Esophagus squamous epithelium (tissue), 5 donors: ENCODE results near the gene ANTXR2. TPM values are rescaled to one million over a fixed set of nuclear protein-coding genes. Genes with fewer than 3 reads are reported as not detected.
"Not testable (repeated sequence)": the region's sequence is repeated elsewhere in the genome, so short reads cannot be mapped to it uniquely, and the experiment has no call there.

Experiments used
- DNase-seq: peaks from one replicate; lab custom pipeline; 2025; lab: John Stamatoyannopoulos, UW
- H3K27ac ChIP-seq, 4 donors: fragments of 200-600 bp; sonication (generic); one replicate each; pipeline ENCODE4 v1.5.1; 2016 to 2019; ENCODE audit warnings: mild to moderate bottlenecking in 1 of 4
- H3K27me3 ChIP-seq, 4 donors: fragments of 200-600 bp; sonication (generic); 1 replicate in 3 of 4; 2 replicates in 1 of 4; pipeline versions ENCODE4 v1.5.1 to v1.6.0; 2017 to 2021; ENCODE audit warnings: antibody characterized with exemption in 1 of 4
- H3K36me3 ChIP-seq, 3 donors: fragments of 200-600 bp; sonication (generic); one replicate each; pipeline ENCODE4 v1.5.1; 2016 to 2019
- H3K4me1 ChIP-seq, 3 donors: fragments of 200-600 bp; sonication (generic); one replicate each; pipeline ENCODE4 v1.5.1; 2017 to 2019
- H3K4me3 ChIP-seq, 4 donors: fragments of 200-600 bp; sonication (generic); 1 replicate in 3 of 4; 2 replicates in 1 of 4; pipeline ENCODE4 v1.5.1; 2016 to 2019; ENCODE audit warnings: mild to moderate bottlenecking in 2 of 4, moderate library complexity in 1 of 4
- H3K9me3 ChIP-seq, 3 donors: fragments of 200-600 bp; sonication (generic); one replicate each; pipeline ENCODE4 v1.5.1; 2016 to 2019
- POLR2A ChIP-seq, 4 donors: fragments of 450-650 bp; IDR thresholded peaks; one replicate each; pipeline ENCODE4 v1.6.1; 2017; ENCODE audit warnings: antibody characterized with exemption in 4 of 4, mild to moderate bottlenecking in 4 of 4, moderate library complexity in 3 of 4
- WGBS, 2 donors: methylation state at CpG; one replicate each; pipeline ENCODE4 v1.1.5; 2018; 5-methylcytosine and 5-hydroxymethylcytosine counted together
- intact Hi-C: fragments of 100-400 bp; cut with DNase I; formaldehyde crosslinking; loops from one replicate; pipeline ENCODE4 v1.15.0; 2022
- total RNA-seq, 4 donors: library from RNA; depleted of rRNA; stranded (reverse); fragments of >200 nt; gene quantifications; one replicate each; pipeline ENCODE4 v1.1.0, GENCODE V29; 2016
- TF ChIP-seq, protein P1 (sequence below), 6 experiments: fragments of 450-650 bp in 4 of 6; fragments of 200-600 bp in 2 of 6; sonication (generic) in 2 of 6; IDR thresholded peaks; one replicate each; pipeline ENCODE4 v1.5.1; 2016 to 2019; ENCODE audit warnings: antibody characterized with exemption in 6 of 6, mild to moderate bottlenecking in 4 of 6, moderate library complexity in 4 of 6
- donor health status: DM: yes; HTN: yes; CAD: no.

ANTXR2 gene
- total RNA-seq: 10 to 100 TPM in 2 of 4 donors, 1 to 10 TPM in 2; 1.6 to 60.3 (median 21.5) TPM

DNA sequence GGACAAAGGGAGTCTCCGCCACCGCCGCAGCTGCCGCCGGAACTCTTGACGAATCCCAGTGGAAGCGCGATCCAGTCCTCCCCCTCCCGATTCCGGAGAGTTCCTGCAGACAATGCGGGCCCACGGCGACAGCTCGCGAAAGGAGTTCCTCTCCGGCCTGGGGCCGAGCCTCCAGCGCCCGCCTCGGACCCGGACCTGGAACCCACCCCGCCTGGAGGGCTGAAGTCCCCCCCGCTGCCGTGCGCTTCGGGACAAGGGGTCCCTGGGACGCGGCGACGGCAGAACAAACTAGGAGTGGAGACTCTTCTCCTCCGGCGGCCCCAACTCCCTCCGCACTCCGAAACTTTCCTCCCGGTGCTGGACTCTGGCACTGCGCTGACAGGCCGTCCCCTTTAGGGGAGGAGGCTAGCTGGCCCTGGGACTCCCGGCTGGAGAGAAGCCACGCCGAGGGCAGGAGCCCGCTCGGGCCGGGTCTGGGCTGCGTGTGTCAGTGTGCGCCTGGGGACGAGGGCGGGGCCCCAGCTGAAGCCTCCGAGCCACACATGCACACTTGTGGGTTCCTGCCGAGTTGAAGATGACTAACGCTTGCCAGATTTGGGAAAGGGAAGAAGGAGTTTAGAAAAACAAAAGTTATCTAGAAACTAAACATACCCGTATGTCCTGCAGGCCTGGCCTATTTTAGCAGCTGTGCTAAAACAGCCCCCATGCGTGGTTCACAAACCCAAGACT is at the start of gene ANTXR2:
Gene ANTXR2 (minus strand): TSS at position 486 of the 729 bp plus-strand sequence. CDS start 669 bp downstream, outside the sequence.
- intact Hi-C loops: no loop called here
- peak within 1 kb of the TSS; percentile 82 to 94 (median 92) for H3K27ac ChIP-seq

DNA sequence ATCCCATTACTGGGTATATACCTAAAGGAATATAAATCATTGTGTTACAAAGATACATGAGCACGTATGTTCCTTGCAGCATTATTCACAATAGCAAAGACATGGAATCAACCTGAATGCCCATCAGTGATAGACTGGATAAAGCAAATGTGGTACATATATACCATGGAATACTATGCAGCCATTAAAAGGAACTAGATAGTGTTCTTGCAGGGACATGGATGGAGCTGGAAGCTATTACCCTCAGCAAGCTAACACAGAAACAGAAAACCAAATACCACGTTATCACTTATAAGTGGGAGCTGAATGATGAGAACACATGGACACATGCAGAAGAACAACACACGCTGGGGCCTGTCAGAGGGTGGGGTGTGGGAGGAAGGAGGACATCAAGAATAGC is 48.8 kb upstream of the ANTXR2 start:
- H3K27ac ChIP-seq, H3K27me3 ChIP-seq, intact Hi-C loops, H3K4me1 ChIP-seq, H3K4me3 ChIP-seq, H3K36me3 ChIP-seq, DNase-seq, H3K9me3 ChIP-seq: not testable (repeated sequence)
- WGBS, 2 donors: 80 to 90% methylated on average over 3 of the region's 3 CpGs

More for the DNA sequence above, at the start of gene ANTXR2:
- H3K4me1 ChIP-seq: peaks cover 6 to 37% (median 11%) of the 10 kb centered on the region in 3 donors
- H3K27me3 ChIP-seq: peaks cover 0 to 8% (median 0%) of the 10 kb centered on the region in 4 donors
- H3K36me3 ChIP-seq: peaks cover 0 to 8% (median 0%) of the 10 kb centered on the region in 3 donors
- H3K9me3 ChIP-seq: no peaks in the 10 kb centered on the region
- H3K4me3 ChIP-seq: peak within 1 kb of the TSS; percentile 68 to 89 (median 73)
- 0% methylated on average over 11 to 20 of the region's 52 CpGs for WGBS, 2 donors
- TF ChIP-seq, protein P1, sequence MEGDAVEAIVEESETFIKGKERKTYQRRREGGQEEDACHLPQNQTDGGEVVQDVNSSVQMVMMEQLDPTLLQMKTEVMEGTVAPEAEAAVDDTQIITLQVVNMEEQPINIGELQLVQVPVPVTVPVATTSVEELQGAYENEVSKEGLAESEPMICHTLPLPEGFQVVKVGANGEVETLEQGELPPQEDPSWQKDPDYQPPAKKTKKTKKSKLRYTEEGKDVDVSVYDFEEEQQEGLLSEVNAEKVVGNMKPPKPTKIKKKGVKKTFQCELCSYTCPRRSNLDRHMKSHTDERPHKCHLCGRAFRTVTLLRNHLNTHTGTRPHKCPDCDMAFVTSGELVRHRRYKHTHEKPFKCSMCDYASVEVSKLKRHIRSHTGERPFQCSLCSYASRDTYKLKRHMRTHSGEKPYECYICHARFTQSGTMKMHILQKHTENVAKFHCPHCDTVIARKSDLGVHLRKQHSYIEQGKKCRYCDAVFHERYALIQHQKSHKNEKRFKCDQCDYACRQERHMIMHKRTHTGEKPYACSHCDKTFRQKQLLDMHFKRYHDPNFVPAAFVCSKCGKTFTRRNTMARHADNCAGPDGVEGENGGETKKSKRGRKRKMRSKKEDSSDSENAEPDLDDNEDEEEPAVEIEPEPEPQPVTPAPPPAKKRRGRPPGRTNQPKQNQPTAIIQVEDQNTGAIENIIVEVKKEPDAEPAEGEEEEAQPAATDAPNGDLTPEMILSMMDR (IDR thresholded peaks at IDR 0.05): peak in 2 of 6 experiments; percentile 8 to 11
- TF ChIP-seq POLR2A (IDR thresholded peaks at IDR 0.05): peak in 2 of 4 donors; percentile 67 to 69
- peak; percentile 33 for DNase-seq

DNA sequence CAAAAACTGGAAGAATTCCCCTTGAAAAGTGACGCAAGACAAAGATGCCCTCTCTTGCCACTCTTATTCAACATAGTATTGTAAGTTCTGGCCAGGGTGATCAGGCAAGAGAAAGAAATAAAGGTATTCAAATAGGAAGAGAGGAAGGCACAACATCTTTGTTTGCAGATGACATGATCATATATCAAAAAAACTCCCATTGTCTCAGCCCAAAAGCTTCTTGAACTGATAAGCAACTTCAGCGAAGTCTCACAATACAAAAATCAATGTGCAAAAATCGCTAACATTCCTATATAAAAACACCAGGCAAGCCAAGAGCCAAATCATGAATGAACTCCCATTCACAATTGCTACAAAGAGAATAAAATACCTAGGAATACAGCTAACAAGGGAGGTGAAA is 46.6 kb upstream of the ANTXR2 start:
- H3K27ac ChIP-seq, H3K9me3 ChIP-seq, H3K4me1 ChIP-seq, intact Hi-C loops, DNase-seq, H3K4me3 ChIP-seq, H3K27me3 ChIP-seq, H3K36me3 ChIP-seq: not testable (repeated sequence)
- WGBS, 2 donors: 70 to 86% methylated on average over 3 of the region's 3 CpGs

DNA sequence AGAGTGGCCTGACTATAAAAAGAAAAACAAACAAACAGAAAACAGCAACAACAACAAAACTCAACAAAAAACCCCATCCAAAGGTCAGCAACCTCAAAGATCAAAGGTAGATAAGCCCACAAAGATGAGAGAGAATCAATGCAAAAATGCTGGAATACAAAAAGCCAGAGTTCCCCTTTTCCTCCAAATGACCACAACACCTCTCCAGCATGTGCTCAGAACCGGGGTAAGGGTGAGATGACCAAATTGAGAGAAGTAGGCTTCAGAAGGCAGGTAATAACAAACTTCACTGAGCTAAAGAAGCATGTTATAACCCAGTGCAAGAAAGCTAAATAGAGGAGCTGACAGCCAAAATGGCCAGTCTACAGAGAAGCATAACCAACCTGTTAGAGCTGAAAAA is 43.5 kb upstream of the ANTXR2 start:
- Histone ChIP-seq H3K27ac (no peak overlapping the region), H3K36me3 (no peaks in the 10 kb centered on the region), H3K27me3 (no peaks in the 10 kb centered on the region), H3K4me3 (no peak overlapping the region), H3K9me3 (no peaks in the 10 kb centered on the region), H3K4me1 (no peaks in the 10 kb centered on the region)
- no peak for DNase-seq
- 38 to 43% methylated on average over 1 of the region's 1 CpG for WGBS, 2 donors
- intact Hi-C loops: no loop called here
- TF ChIP-seq, protein P1 (IDR thresholded peaks at IDR 0.05): no peak
- no peak for TF ChIP-seq POLR2A (IDR thresholded peaks at IDR 0.05)

DNA sequence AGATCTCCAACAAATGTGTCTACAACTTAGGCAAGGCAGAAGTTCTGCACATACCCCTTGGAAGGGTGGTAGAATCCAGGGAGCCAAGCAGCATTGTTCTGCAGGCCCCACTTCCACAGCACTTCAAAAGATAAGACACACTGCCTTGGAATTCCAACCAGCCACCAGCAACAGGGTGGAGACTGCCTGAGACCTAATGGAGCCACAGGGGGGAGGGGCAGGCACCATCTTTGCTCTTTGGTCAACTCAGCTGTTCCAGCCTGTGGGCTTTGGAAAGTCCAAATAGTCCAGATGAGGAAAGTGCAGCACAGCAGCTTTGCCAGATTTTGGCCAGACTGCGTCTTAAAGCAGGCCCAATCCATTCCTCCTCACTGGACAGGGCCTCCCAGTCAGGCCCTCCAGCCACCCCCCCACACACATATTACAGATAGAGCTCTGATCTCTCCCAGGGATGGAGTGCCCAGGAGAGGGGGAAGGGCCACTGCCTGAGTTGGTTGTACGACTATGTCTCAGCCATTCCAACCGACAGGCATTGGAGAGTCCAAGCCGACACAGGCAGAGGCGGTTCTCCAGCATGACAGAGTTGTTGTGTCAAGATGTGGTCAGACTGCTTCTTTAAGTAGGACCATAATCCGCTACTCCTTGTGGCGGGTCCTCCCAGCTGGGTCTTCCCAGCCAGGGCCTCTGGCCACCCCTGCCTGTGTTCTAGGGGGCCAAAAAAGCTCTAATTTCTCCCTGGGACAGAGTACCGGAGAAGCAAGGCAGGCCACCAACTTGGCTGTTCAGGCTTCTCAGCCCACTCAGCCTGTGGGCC is 42.5 kb upstream of the ANTXR2 start:
- H3K27me3 ChIP-seq: no peaks in the 10 kb centered on the region
- intact Hi-C loops: no loop called here
- DNase-seq: no peak
- no peak overlapping the region for H3K27ac ChIP-seq
- no peak overlapping the region for H3K4me3 ChIP-seq
- H3K9me3 ChIP-seq: no peaks in the 10 kb centered on the region
- no peaks in the 10 kb centered on the region for H3K36me3 ChIP-seq
- WGBS, 2 donors: 96 to 100% methylated on average over 2 to 4 of the region's 8 CpGs
- H3K4me1 ChIP-seq: no peaks in the 10 kb centered on the region
- TF ChIP-seq, protein P1 (IDR thresholded peaks at IDR 0.05): no peak
- TF ChIP-seq POLR2A (IDR thresholded peaks at IDR 0.05): no peak

DNA sequence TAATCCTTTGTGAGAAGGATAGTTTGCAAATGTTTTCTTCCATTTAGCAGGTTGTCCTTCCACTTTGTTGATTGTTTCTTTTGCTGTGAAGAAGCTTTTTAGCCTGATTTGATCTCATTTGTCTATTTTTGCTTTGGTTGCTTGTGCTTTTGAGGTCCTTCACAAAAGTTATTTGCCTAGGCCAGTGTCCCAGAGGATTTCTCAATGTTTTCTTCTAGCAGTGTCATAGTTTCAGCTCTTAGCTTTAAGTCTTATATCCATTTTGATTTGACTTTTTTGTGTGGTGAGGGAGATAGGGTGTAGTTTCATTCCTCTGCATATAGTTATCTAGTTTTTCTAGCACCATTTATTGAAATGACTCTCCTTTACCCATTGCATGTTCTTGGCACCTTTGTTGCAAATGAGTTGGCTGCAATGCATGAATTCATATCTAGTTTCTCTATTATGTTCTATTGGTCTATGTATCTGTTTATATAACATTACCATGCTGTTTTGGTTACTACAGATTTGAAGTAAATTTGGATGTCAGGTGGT is 41.8 kb upstream of the ANTXR2 start:
- H3K4me3 ChIP-seq: no peak overlapping the region
- no peaks in the 10 kb centered on the region for H3K9me3 ChIP-seq
- no peaks in the 10 kb centered on the region for H3K4me1 ChIP-seq
- no peak overlapping the region for H3K27ac ChIP-seq
- intact Hi-C loops: no loop called here
- no peak for TF ChIP-seq POLR2A (IDR thresholded peaks at IDR 0.05)
- TF ChIP-seq, protein P1 (IDR thresholded peaks at IDR 0.05): no peak
- DNase-seq: no peak
- H3K36me3 ChIP-seq: no peaks in the 10 kb centered on the region
- H3K27me3 ChIP-seq: no peaks in the 10 kb centered on the region
